GM23248 (cell line): ENCODE data around the gene SMIM26.

Experiments
- EZH2 ChIP-seq: fragments of 200-600 bp; sonication (generic); IDR thresholded peaks from 2 replicates; pipeline ENCODE4 v1.6.1; 2018; ENCODE audit warnings: antibody characterized with exemption, mild to moderate bottlenecking; ENCODE audit not compliant: insufficient read depth, poor library complexity, severe bottlenecking
- EZH2phosphoT487 ChIP-seq: fragments of 200-600 bp; sonication (generic); IDR thresholded peaks from 2 replicates; pipeline ENCODE4 v1.6.1; 2018; ENCODE audit warnings: antibody characterized with exemption, moderate library complexity, mild to moderate bottlenecking, low read depth; ENCODE audit not compliant: insufficient read depth

DNA sequence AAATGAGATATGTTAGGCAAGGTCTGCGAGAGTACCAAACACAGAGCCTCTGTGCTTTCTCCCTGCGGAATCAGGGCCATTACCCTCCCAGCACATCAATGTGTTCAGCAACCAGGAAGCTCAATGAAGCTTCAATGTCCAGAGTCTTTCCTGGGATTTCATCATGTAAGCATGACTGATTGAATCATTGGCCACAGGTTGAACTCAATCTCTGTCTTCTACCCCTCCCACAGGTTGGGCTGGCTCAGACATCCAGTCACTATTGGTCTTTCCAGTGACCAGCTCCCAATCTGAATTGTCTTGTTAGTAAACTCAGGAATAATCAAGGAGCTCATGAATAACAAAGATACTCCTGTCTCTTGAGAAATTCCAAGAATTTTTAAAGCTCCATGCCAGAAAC is 17.9 kb downstream of the SMIM26 start:
- TF ChIP-seq EZH2 = no peak
- no peak for TF ChIP-seq EZH2phosphoT487
